Stimulated activated CD8-positive, alpha-beta memory T cell treated with anti-CD3 and anti-CD28 coated beads, Interleukin-12 subunit alpha, Interleukin-12 subunit beta, amount 100 ng/mL, for 24 hours (primary cell): ENCODE results near the gene TMEM204.

Source experiments
- DNase-seq: peaks from one replicate; pipeline ENCODE4 v3.0.0-alpha.2; 2020; ENCODE audit errors: extremely low read depth

The TMEM204 gene

GRCh38 chr16:1499756-1500464 is 33.6 kb upstream of the TMEM204 start:
- no peak for DNase-seq

- DNase-seq = no peak
Observed at GRCh38 chr16:1500465-1501150, 32.9 kb upstream of the TMEM204 start.

- DNase-seq = no peak
Observed at GRCh38 chr16:1501630-1502029, 31.8 kb upstream of the TMEM204 start.

- DNase-seq = no peak
Observed at GRCh38 chr16:1502092-1503004, 31.1 kb upstream of the TMEM204 start.

- no peak for DNase-seq
Observed at GRCh38 chr16:1503110-1503955, 30.1 kb upstream of the TMEM204 start.

- DNase-seq = no peak
Observed at GRCh38 chr16:1505073-1505844, 28.2 kb upstream of the TMEM204 start.

- DNase-seq = no peak
Observed at GRCh38 chr16:1505912-1506311, 27.6 kb upstream of the TMEM204 start.

GRCh38 chr16:1506494-1507213 is 26.8 kb upstream of the TMEM204 start:
- no peak for DNase-seq

GRCh38 chr16:1508494-1509187 is 24.8 kb upstream of the TMEM204 start:
- DNase-seq = no peak

- no peak for DNase-seq
Observed at GRCh38 chr16:1509307-1510221, 23.9 kb upstream of the TMEM204 start.

GRCh38 chr16:1510272-1510671 is 23.2 kb upstream of the TMEM204 start:
- no peak for DNase-seq

GRCh38 chr16:1510941-1511351 is 22.5 kb upstream of the TMEM204 start:
- no peak for DNase-seq

GRCh38 chr16:1511662-1512569 is 21.6 kb upstream of the TMEM204 start:
- DNase-seq = no peak

- DNase-seq = no peak
Observed at GRCh38 chr16:1512774-1513173, 20.7 kb upstream of the TMEM204 start.

- DNase-seq = no peak
Observed at GRCh38 chr16:1514507-1514906, 19.0 kb upstream of the TMEM204 start.

GRCh38 chr16:1518626-1519135 is 14.8 kb upstream of the TMEM204 start:
- no peak for DNase-seq

GRCh38 chr16:1519831-1520230 is 13.6 kb upstream of the TMEM204 start:
- DNase-seq = no peak
